ENCODE results near the gene ZMYND11.

DNA sequence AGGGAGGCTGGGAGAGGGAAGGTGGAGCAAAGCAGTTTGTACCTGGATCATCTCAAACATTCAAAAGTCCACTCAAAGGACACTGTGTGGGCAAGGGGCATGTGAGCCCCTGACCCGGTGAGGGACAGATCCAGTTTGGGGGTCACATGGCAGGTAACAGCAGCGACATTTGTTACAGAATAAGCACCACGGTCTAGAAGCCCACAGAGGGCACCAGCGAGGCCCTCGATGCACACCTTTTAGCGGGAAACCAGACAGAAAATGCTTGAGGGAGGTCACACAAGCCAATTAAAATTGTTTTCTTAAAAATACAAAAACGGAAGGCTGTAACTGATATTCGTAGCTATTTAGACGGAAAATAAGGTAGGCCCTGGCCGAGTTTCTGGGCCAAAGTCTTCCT is 144.4 kb downstream of the ZMYND11 start:
- TF ChIP-seq GABPA (IDR thresholded peaks at IDR 0.05; ENCODE audit: low read depth) (no peak), POLR2AphosphoS5 (IDR thresholded peaks at IDR 0.05; ENCODE audit: low read depth) (no peak), SPI1 (IDR thresholded peaks at IDR 0.05; ENCODE audit: borderline replicate concordance, low read depth) (no peak)
- TF ChIP-seq, protein P1, sequence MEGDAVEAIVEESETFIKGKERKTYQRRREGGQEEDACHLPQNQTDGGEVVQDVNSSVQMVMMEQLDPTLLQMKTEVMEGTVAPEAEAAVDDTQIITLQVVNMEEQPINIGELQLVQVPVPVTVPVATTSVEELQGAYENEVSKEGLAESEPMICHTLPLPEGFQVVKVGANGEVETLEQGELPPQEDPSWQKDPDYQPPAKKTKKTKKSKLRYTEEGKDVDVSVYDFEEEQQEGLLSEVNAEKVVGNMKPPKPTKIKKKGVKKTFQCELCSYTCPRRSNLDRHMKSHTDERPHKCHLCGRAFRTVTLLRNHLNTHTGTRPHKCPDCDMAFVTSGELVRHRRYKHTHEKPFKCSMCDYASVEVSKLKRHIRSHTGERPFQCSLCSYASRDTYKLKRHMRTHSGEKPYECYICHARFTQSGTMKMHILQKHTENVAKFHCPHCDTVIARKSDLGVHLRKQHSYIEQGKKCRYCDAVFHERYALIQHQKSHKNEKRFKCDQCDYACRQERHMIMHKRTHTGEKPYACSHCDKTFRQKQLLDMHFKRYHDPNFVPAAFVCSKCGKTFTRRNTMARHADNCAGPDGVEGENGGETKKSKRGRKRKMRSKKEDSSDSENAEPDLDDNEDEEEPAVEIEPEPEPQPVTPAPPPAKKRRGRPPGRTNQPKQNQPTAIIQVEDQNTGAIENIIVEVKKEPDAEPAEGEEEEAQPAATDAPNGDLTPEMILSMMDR (IDR thresholded peaks at IDR 0.05; ENCODE audit: insufficient read depth, low read length), result no peak

Data from HL-60 (cell line).